Neural cell (in vitro differentiated cells): ENCODE measurements around the gene PKNOX1. TPM values are rescaled to one million over a fixed set of nuclear protein-coding genes. Genes with fewer than 3 reads are reported as not detected.
"Not testable (repeated sequence)": the region's sequence is repeated elsewhere in the genome, so short reads cannot be mapped to it uniquely, and the experiment has no call there.

Source experiments
- H2AFZ ChIP-seq: fragments of 200-600, 300-800 bp; sonication (generic), shearing (Covaris generic); 2 replicates; pipeline ENCODE4 v1.6.0; 2014; ENCODE audit warnings: low read depth, mild to moderate bottlenecking, antibody characterized with exemption, low read length, moderate library complexity
- H3F3A ChIP-seq: fragments of 200-600 bp; shearing (Covaris generic); 2 replicates; pipeline ENCODE4 v1.6.1; 2016; ENCODE audit warnings: mild to moderate bottlenecking, moderate library complexity, mixed read lengths, antibody characterized with exemption, low read length; ENCODE audit not compliant: insufficient read depth, poor library complexity, severe bottlenecking
- H3K27ac ChIP-seq: fragments of 200-600, 300-800 bp; sonication (generic), shearing (Covaris generic); 2 replicates; pipeline ENCODE4 v1.5.1; 2014; ENCODE audit warnings: mild to moderate bottlenecking, low read length, moderate library complexity
- H3K27me3 ChIP-seq: fragments of 300-800, 200-600 bp; sonication (generic), shearing (Covaris generic); 2 replicates; pipeline ENCODE4 v1.6.0; 2014; ENCODE audit warnings: mild to moderate bottlenecking, low read depth, low read length, moderate library complexity; ENCODE audit not compliant: insufficient read depth
- H3K36me3 ChIP-seq: fragments of 300-800, 200-600 bp; sonication (generic), shearing (Covaris generic); 2 replicates; pipeline ENCODE4 v1.5.1; 2014; ENCODE audit warnings: mild to moderate bottlenecking, antibody characterized with exemption, low read length, moderate library complexity; ENCODE audit not compliant: insufficient read depth
- H3K4me2 ChIP-seq: fragments of 300-800, 200-600 bp; sonication (generic), shearing (Covaris generic); 2 replicates; pipeline ENCODE4 v1.6.0; 2014; ENCODE audit warnings: mild to moderate bottlenecking, low read length
- H3K4me3 ChIP-seq: fragments of 300-800, 200-600 bp; sonication (generic), shearing (Covaris generic); 2 replicates; pipeline ENCODE4 v1.5.1; 2014; ENCODE audit warnings: mild to moderate bottlenecking, low read length, moderate library complexity
- H3K79me2 ChIP-seq: fragments of 200-600 bp; shearing (Covaris generic); replicated peaks from 2 replicates; pipeline ENCODE4 v1.6.0; 2014; ENCODE audit warnings: mild to moderate bottlenecking, low read length, moderate library complexity; ENCODE audit not compliant: insufficient read depth
- H3K9ac ChIP-seq: fragments of 300-800, 200-600 bp; sonication (generic), shearing (Covaris generic); 2 replicates; pipeline ENCODE4 v1.6.1; 2016; ENCODE audit warnings: mild to moderate bottlenecking, low read length, mixed read lengths
- H3K9me2 ChIP-seq: fragments of 200-600 bp; shearing (Covaris generic); 2 replicates; pipeline ENCODE4 v1.6.1; 2016; ENCODE audit warnings: mild to moderate bottlenecking, low read length, mixed read lengths; ENCODE audit not compliant: insufficient read depth
- H3K9me3 ChIP-seq: fragments of 200-600, 300-800 bp; sonication (generic), shearing (Covaris generic); 2 replicates; pipeline ENCODE4 v1.6.1; 2016; ENCODE audit warnings: mild to moderate bottlenecking, mixed run types, low read length, moderate library complexity, mixed read lengths
- H4K20me1 ChIP-seq: fragments of 200-600 bp; shearing (Covaris generic); 2 replicates; pipeline ENCODE4 v1.6.1; 2016; ENCODE audit warnings: mild to moderate bottlenecking, mixed run types; ENCODE audit not compliant: insufficient read depth
- CTCF ChIP-seq: fragments of 450-650 bp; IDR thresholded peaks from 2 replicates; pipeline ENCODE4 v1.5.1; 2014; ENCODE audit warnings: antibody characterized with exemption, mild to moderate bottlenecking, moderate library complexity; ENCODE audit not compliant: poor library complexity, severe bottlenecking
- EP300 ChIP-seq: fragments of 450-650 bp; conservative IDR thresholded peaks from 2 replicates; pipeline ENCODE4 v1.6.1; 2014; ENCODE audit warnings: antibody characterized with exemption, mild to moderate bottlenecking, moderate library complexity; ENCODE audit not compliant: poor library complexity, severe bottlenecking
- EZH2 ChIP-seq: fragments of 200-600, 300-800 bp; shearing (Covaris generic), sonication (generic); IDR thresholded peaks from 2 replicates; pipeline ENCODE4 v1.6.1; 2014; ENCODE audit warnings: antibody characterized with exemption, low read length, borderline replicate concordance, mild to moderate bottlenecking; ENCODE audit not compliant: insufficient read depth, poor library complexity, severe bottlenecking
- MXI1 ChIP-seq: fragments of 450-650 bp; conservative IDR thresholded peaks from 2 replicates; pipeline ENCODE4 v1.6.1; 2014; ENCODE audit warnings: antibody characterized with exemption, mild to moderate bottlenecking; ENCODE audit not compliant: poor library complexity, severe bottlenecking
- POLR2AphosphoS5 ChIP-seq: IDR thresholded peaks from 2 replicates; pipeline ENCODE4 v1.6.1; 2012
- RAD21 ChIP-seq: fragments of 450-650 bp; conservative IDR thresholded peaks from 2 replicates; pipeline ENCODE4 v1.6.1; 2014; ENCODE audit warnings: antibody characterized with exemption, mild to moderate bottlenecking, moderate library complexity
- REST ChIP-seq: IDR thresholded peaks from 2 replicates; pipeline ENCODE4 v1.6.1; 2012; ENCODE audit warnings: borderline replicate concordance
- SMC3 ChIP-seq: fragments of 450-650 bp; conservative IDR thresholded peaks from 2 replicates; pipeline ENCODE4 v1.6.1; 2014; ENCODE audit warnings: antibody characterized with exemption, mild to moderate bottlenecking, moderate library complexity; ENCODE audit not compliant: poor library complexity
- TAF1 ChIP-seq: IDR thresholded peaks from 2 replicates; pipeline ENCODE4 v1.6.1; 2012; ENCODE audit warnings: low read depth
- polyA plus RNA-seq: library from polyadenylated mRNA; depleted of rRNA; stranded (reverse); fragments of >200 nt; gene quantifications from 2 replicates; pipeline ENCODE4 v1.2.3, GENCODE V29; 2014

PKNOX1 gene
- polyA plus RNA-seq, 1 donor from 2014 or later: 6.9 TPM

- no peaks in the 10 kb centered on the region for H4K20me1 ChIP-seq
- peaks cover 5% of the 10 kb centered on the region for H3K79me2 ChIP-seq
- no peak overlapping the region for H3K4me3 ChIP-seq
- no peaks in the 10 kb centered on the region for H3K9me3 ChIP-seq
- no peak overlapping the region for H2AFZ ChIP-seq
- H3K9ac ChIP-seq: no peak overlapping the region
- no peaks in the 10 kb centered on the region for H3K27me3 ChIP-seq
- no peak overlapping the region for H3K4me2 ChIP-seq
- H3K27ac ChIP-seq: no peak overlapping the region
- no peaks in the 10 kb centered on the region for H3K9me2 ChIP-seq
- TF ChIP-seq MXI1 (no peak), CTCF (no peak), TAF1 (no peak), POLR2AphosphoS5 (no peak), RAD21 (no peak), SMC3 (no peak)
- no peaks in the 10 kb centered on the region for H3F3A ChIP-seq
- H3K36me3 ChIP-seq: no peaks in the 10 kb centered on the region
Observed at GRCh38 chr21:42983869-42984268, 9.5 kb downstream of the PKNOX1 start.

GRCh38 chr21:42986125-42986783, 11.9 kb downstream of the PKNOX1 start:
- no peaks in the 10 kb centered on the region for H3K27me3 ChIP-seq
- no peaks in the 10 kb centered on the region for H3K9me2 ChIP-seq
- H3F3A ChIP-seq: no peaks in the 10 kb centered on the region
- no peak overlapping the region for H3K27ac ChIP-seq
- H3K4me3 ChIP-seq: no peak overlapping the region
- no peak overlapping the region for H3K4me2 ChIP-seq
- no peak for TF ChIP-seq RAD21
- no peak overlapping the region for H3K9ac ChIP-seq
- H2AFZ ChIP-seq: no peak overlapping the region
- no peaks in the 10 kb centered on the region for H3K9me3 ChIP-seq
- no peaks in the 10 kb centered on the region for H3K36me3 ChIP-seq
- H4K20me1 ChIP-seq: no peaks in the 10 kb centered on the region
- H3K79me2 ChIP-seq: peaks cover 5% of the 10 kb centered on the region

- Histone ChIP-seq H2AFZ (no peak overlapping the region), H3K4me2 (no peak overlapping the region), H3K4me3 (no peak overlapping the region), H3K79me2 (peaks cover 5% of the 10 kb centered on the region), H3K9ac (no peak overlapping the region), H3K9me2 (no peaks in the 10 kb centered on the region), H4K20me1 (no peaks in the 10 kb centered on the region), H3K27me3 (no peaks in the 10 kb centered on the region), H3K27ac (no peak overlapping the region), H3K9me3 (no peaks in the 10 kb centered on the region), H3F3A (no peaks in the 10 kb centered on the region), H3K36me3 (no peaks in the 10 kb centered on the region)
- TF ChIP-seq REST (no peak), MXI1 (no peak), TAF1 (no peak), SMC3 (no peak), CTCF (no peak), RAD21 (no peak), EZH2 (no peak), EP300 (no peak), POLR2AphosphoS5 (no peak)
Observed at GRCh38 chr21:42988236-42988965, 14.0 kb downstream of the PKNOX1 start.

GRCh38 chr21:42989370-42989769, 15.0 kb downstream of the PKNOX1 start:
- not testable (repeated sequence) for H3F3A ChIP-seq, H3K36me3 ChIP-seq, H3K27me3 ChIP-seq, H3K4me2 ChIP-seq, H3K9ac ChIP-seq, H3K9me2 ChIP-seq, H3K4me3 ChIP-seq, H3K79me2 ChIP-seq, H3K9me3 ChIP-seq, H2AFZ ChIP-seq, H3K27ac ChIP-seq, H4K20me1 ChIP-seq
